Activated CD4-positive, alpha-beta T cell treated with anti-CD3 and anti-CD28 coated beads for 4 hours (primary cell): Measurements from ENCODE around the gene DYNC1I1.

Experiments used
- DNase-seq, 2 donors: peaks; one replicate each; pipeline ENCODE4 v3.0.0-alpha.2; 2020

Gene DYNC1I1

GRCh38 chr7:95772298-95772770, at the start of gene DYNC1I1:
DYNC1I1 (plus strand) TSS chr7:95772554; CDS start chr7:95804730, 32,176 bp downstream.
- peak in 1 of 2 donors; percentile 1 for DNase-seq

GRCh38 chr7:95723583-95724180, 48.7 kb upstream of the DYNC1I1 start:
- DNase-seq: no peak

- no peak for DNase-seq
Measured at GRCh38 chr7:95725205-95725604, 47.1 kb upstream of the DYNC1I1 start.

GRCh38 chr7:95730493-95731280, 41.7 kb upstream of the DYNC1I1 start:
- no peak for DNase-seq

GRCh38 chr7:95736635-95737034, 35.7 kb upstream of the DYNC1I1 start:
- DNase-seq: no peak

- DNase-seq: no peak
Measured at GRCh38 chr7:95737828-95738505, 34.4 kb upstream of the DYNC1I1 start.

- DNase-seq: no peak
Measured at GRCh38 chr7:95749044-95749443, 23.3 kb upstream of the DYNC1I1 start.

- DNase-seq: no peak
Measured at GRCh38 chr7:95749515-95749914, 22.8 kb upstream of the DYNC1I1 start.

GRCh38 chr7:95753440-95753839, 18.9 kb upstream of the DYNC1I1 start:
- DNase-seq: no peak

GRCh38 chr7:95755277-95755934, 16.9 kb upstream of the DYNC1I1 start:
- DNase-seq: no peak

- DNase-seq: no peak
Measured at GRCh38 chr7:95758187-95758586, 14.2 kb upstream of the DYNC1I1 start.

GRCh38 chr7:95766086-95766485, 6.3 kb upstream of the DYNC1I1 start:
- DNase-seq: no peak

GRCh38 chr7:95766657-95767056, 5.7 kb upstream of the DYNC1I1 start:
- no peak for DNase-seq

GRCh38 chr7:95772771-95773581, 622 bp downstream of the DYNC1I1 start:
- no peak for DNase-seq

- DNase-seq: no peak
Measured at GRCh38 chr7:95776561-95777185, 4.3 kb downstream of the DYNC1I1 start.

- no peak for DNase-seq
Measured at GRCh38 chr7:95777269-95777668, 4.9 kb downstream of the DYNC1I1 start.

GRCh38 chr7:95780665-95781064, 8.3 kb downstream of the DYNC1I1 start:
- no peak for DNase-seq

- no peak for DNase-seq
Measured at GRCh38 chr7:95781961-95782586, 9.7 kb downstream of the DYNC1I1 start.

- DNase-seq: no peak
Measured at GRCh38 chr7:95784796-95785195, 12.4 kb downstream of the DYNC1I1 start.

GRCh38 chr7:95788258-95788657, 15.9 kb downstream of the DYNC1I1 start:
- DNase-seq: no peak

GRCh38 chr7:95788884-95789283, 16.5 kb downstream of the DYNC1I1 start:
- DNase-seq: no peak
